Measurements from ENCODE around the gene ZNF598.
"Not testable (repeated sequence)": the region's sequence is repeated elsewhere in the genome, so short reads cannot be mapped to it uniquely, and the experiment has no call there.

Gene ZNF598

GRCh38 chr16:2027024-2028010 is 17.7 kb upstream of the ZNF598 start:
- DNase-seq (ENCODE audit: low spot score) = peak; percentile 88

DNA sequence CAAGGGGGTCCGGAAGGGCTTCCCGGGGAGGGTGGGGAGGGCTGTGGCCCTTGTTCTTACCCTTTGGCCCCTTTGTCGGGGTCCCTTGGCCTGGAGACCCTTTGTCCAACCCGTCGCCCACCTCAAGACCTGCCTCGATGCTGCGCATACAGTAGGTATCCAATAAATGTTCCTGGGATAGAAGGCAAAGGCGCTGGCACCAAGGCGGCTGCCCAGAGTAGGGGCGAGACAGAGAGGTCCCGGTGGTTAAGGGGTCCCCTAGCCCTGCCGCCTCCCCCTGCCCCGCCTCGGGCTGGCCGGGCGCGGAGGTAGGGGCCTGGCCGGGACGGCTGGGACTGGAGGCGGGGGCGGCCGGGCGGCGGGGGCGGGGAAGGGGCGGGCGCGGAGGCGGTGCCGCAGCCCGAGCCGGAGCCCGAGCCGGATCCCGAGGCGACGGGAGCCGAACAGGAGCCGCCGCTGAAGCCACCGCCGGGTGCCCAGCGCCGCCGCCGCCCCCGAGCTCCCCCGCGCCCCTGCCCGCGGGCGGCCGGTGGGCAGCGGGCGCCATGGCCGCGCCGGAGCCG is 16.9 kb upstream of the ZNF598 start, which contains the start of gene NHERF2:
TSS of gene NHERF2 (plus strand) at position 442 of the 563 bp plus-strand sequence. CDS start at position 546, 104 bp downstream.
- DNase-seq (ENCODE audit: low spot score) = peak; percentile 75

DNA sequence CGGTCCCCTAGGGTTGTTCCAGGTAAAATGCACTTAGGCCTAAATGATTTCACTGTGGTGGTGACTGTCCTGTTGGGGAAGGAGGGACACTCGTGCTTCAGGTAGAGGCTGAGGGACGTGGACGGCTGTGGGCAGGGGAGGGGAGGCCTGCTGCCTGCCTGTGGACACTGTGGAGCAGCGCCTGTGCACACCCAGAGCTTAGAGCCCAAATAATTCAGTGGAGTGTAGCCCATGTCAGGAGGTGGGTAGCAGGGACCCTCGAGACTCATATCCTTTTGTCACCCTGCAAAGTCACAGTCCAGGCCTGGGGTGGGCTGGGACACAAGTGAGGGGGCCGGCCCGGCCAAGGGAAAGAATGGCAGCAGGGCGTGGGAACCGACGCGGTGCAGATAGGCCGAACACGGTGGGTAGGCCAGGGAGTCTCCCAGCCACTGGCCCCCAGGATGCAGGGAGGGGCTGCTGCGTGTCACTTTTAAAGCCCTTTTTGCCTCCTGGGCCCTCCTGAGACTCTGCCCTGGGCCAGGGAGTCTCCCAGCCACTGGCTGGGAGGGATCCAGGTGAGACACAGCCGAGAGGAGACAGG is 16.3 kb upstream of the ZNF598 start:
- DNase-seq (ENCODE audit: low spot score) = no peak

- DNase-seq (ENCODE audit: low spot score) = no peak
Measured at GRCh38 chr16:2025251-2025650, 15.6 kb upstream of the ZNF598 start.

GRCh38 chr16:2024032-2024420 is 14.4 kb upstream of the ZNF598 start:
- DNase-seq (ENCODE audit: low spot score) = no peak

DNA sequence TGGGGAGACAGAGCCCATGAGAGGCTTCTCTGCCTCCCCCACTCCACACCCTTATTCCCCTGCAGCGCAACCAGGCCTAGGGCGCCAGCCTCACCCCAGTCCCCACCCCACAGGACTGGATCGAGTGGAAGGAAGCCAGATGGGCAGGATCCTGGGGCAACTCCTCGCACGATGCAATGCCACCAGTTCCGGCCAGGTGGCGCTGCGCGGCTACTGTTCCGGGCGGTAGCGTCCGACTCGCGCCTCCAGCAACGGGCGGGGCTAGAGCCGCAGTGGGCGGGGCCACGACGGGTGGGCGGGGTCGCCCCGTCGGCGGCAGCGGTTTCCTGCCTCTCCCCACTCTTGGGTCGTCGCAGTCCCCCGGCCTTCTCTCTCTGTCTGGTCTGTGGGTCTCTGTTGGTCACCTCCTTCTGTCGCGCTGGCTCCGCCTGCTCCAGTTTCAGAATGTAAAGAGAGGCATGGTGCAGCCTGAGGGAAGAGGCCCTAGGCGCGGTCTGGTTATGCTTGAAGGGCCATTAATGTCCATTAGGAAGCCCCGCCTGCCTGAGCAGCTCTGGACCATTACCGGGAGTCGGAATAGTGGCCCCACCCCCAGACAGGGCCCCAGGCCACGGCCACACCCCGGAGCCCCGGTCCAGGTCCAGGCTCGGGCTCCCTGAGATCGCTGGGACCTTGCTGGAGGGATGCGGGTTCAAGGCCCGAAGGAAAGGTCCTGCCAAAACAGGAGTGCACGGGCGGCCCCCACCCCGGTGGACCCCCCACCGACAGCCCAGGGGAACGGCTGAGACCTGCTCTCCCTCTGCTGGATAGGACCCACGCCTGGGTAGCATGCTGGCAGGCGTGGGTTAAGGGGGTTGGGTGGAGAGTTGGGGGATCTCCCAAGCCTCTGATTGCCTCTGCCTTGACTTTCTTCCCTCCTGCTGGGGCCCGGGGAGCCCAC is 13.7 kb upstream of the ZNF598 start:
- DNase-seq (ENCODE audit: low spot score) = peak; percentile 94

DNA sequence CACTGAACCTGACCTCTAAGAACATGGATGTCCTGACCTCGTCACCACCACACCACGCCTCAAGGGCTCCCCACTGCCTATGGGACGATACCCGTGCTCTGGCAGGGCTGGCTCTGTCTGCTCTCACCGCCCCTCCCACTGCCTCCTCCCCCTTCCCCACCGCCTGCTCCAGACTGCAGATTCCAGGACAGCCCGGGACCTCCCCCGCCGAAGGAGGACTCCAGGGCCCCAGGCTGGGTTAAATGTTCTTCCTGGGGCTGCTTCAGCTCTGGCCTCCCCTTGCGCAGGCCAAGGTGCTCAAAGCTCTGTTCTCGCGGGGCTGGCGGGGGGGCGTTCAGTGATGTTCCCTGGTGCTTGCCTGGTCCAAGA is 13.1 kb upstream of the ZNF598 start:
- DNase-seq (ENCODE audit: low spot score) = peak; percentile 77

GRCh38 chr16:2019921-2020831 is 10.6 kb upstream of the ZNF598 start:
- DNase-seq (ENCODE audit: low spot score) = no peak

GRCh38 chr16:2019518-2019920 is 9.9 kb upstream of the ZNF598 start, which contains the start of gene NPW:
Gene NPW (plus strand): TSS chr16:2019785.
- no peak for DNase-seq (ENCODE audit: low spot score)

DNA sequence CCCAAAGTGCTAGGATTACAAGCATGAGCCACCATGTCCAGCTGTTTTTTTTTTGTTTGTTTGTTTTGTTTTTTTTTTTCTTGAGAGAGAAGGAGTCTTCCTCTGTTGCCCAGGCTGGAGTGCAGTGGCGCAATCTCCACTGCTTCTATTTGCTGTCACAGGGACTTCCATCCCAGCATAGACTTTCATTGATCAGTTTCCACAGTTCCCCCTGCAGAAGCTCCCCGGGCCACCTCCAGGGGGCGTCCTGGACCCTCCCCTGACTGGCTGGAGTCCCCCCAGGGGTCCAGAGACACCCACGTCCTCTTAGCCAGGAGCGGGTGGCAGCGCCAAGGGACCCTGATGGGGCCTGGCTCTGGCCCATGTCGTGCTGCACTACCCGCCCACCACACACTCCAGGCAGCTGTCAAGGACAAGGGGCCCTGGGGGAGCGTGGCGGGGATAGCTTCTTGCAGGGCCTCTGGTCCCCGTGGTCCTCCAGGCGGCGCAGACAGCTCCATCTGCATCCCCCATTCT is 6.8 kb upstream of the ZNF598 start:
- DNase-seq (ENCODE audit: low spot score) = no peak

DNA sequence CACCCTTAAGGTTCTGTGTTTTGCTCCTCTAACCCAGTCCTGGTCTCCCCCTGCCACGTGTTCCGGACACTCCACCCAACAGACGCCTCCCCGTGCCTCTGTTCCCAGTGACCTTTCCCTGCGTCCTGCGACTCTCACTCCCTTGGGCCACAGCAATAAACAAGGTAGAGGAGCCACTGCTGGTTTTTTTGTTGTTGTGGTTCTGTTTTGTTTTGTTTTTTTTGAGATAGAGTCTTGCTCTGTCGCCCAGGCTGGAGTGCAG is 6.3 kb upstream of the ZNF598 start:
- no peak for DNase-seq (ENCODE audit: low spot score)

GRCh38 chr16:2015117-2015946 is 5.7 kb upstream of the ZNF598 start:
- no peak for DNase-seq (ENCODE audit: low spot score)

DNA sequence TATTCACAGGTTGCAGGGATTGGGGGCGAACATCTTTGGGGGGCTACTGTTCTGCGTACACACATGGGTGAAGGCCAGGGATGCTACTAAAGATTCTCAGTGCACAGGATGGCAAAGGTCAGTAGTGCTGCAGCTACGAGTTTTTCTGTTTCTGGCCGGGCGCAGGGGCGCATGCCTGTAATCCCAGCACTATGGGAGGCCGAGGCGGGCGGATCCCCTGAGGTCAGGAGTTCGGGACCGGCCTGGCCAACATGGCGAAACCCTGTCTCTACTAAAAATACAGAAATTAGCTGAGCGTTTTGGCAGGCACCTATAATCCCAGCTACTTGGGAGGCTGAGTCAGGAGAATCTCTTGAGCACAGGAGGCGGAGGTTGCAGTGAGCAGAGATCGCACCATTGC is 3.9 kb upstream of the ZNF598 start:
- DNase-seq (ENCODE audit: low spot score) = no peak

DNA sequence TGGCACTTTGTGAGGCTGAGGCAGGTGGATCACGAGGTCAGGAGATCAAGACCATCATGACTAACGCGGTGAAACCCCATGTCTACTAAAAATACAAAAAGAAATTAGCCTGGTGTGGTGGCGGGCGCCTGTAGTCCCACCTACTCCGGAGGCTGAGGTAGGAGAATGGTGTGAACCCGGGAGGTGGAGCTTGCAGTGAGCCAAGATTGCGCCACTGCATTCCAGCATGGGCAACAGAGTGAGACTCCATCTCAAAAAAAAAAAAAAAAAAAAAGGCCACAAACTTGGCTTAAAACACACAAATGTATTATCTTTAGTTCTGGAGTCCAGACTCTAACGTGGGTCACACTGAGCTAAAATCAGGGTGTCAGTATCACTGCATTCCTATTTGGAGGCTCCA is 2.1 kb upstream of the ZNF598 start:
- DNase-seq (ENCODE audit: low spot score) = not testable (repeated sequence)

- DNase-seq (ENCODE audit: low spot score) = no peak
Measured at GRCh38 chr16:2009164-2009711, 383 bp downstream of the ZNF598 start.

GRCh38 chr16:2008631-2009163 is 924 bp downstream of the ZNF598 start:
- peak; percentile 62 for DNase-seq (ENCODE audit: low spot score)

DNA sequence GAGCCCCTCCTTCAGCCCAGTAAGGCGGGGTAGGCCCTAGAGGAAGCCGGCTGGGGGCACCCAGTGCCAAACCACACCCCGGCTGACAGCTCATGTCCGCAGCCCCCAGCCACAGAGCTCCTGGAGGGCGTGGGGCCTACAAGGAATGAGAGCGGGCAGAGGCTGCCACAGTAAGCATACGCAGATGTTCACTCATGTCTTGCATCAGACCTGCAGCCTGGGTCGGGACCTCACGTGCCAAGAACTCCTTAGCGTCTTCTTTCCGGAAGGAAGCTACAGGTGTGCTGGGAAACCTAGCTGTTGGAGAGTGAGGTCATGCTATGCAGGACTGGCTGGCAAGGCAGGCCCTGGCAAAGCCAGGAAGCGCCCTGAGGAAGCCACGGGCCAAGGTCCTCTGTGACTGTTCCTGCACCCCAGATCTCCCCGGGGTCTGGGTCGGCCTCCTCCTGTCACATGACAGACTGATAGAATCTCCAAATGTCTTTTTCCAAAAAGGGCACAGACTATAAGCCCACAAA is 1.6 kb downstream of the ZNF598 start:
- DNase-seq (ENCODE audit: low spot score) = no peak

DNA sequence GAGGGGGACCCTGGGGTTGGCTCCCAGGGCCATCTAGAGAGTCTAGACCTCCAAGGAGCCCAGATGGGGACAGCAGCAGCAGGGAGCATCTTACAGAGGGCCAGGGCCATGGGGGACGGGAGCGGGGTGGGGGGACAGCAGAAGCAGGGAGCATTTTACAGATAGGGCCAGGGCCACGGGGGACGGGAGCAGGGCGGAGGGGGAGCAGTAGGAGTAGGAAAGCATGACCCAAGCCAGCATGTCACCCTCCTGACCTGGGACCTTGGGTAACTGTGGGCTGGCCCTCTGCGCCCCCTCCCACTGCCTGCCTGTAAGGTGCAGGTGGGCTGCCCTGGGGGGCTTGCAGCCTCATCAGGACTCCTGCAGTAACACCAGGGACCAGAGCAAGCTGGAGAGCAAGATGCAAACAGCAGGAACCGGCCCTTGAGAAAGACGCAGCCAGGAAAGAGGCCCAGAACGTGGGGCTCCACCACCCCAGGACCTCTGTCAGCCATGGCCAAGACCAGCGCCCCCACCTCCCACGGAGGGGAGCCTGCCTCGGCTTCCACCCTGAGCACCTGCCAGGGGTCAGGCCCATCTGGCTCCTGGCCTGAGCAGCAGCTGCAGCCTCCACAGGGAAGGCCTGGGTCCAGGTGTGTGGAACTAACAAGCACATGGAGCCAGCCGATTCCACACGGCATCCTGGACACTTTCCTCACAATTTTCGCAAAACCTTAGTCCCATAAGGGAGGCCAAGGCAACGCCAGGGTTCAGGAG is 2.4 kb downstream of the ZNF598 start:
- no peak for DNase-seq (ENCODE audit: low spot score)
